H1 (cell line): ENCODE results near the gene BCL7B. TPM values are rescaled to one million over a fixed set of nuclear protein-coding genes. Genes with fewer than 3 reads are reported as not detected.

Source experiments
- BRCA1 ChIP-seq: IDR thresholded peaks from 2 replicates; pipeline ENCODE4 v1.6.1; 2012; ENCODE audit warnings: low read depth, low read length, improper control_type of control experiment
- CBX5 ChIP-seq: fragments of 300-800, 300-1000 bp; sonication (generic); IDR thresholded peaks from 2 replicates; pipeline ENCODE4 v1.7.1; 2016; ENCODE audit warnings: antibody characterized with exemption, low read length, low read depth
- EZH2 ChIP-seq: fragments of 200-600 bp; sonication (generic); IDR thresholded peaks from 2 replicates; pipeline ENCODE4 v1.7.1; 2012; ENCODE audit warnings: low read depth, mild to moderate bottlenecking, moderate library complexity, low read length, inconsistent platforms; ENCODE audit not compliant: severe bottlenecking
- FOSL1 ChIP-seq: IDR thresholded peaks from 2 replicates; pipeline ENCODE4 v1.6.1; 2011; ENCODE audit warnings: mild to moderate bottlenecking, low read depth, low read length, moderate library complexity; ENCODE audit not compliant: insufficient read depth
- HDAC6 ChIP-seq: IDR thresholded peaks from one replicate; pipeline ENCODE4 v1.7.1; 2012; ENCODE audit warnings: low read depth, mild to moderate bottlenecking, inconsistent platforms, low read length, moderate library complexity
- NRF1 ChIP-seq: IDR thresholded peaks from 2 replicates; pipeline ENCODE4 v1.6.1; 2011; ENCODE audit warnings: mild to moderate bottlenecking, low read depth, low read length, improper control_type of control experiment
- SP1 ChIP-seq: IDR thresholded peaks from 2 replicates; pipeline ENCODE4 v1.6.1; 2011; ENCODE audit warnings: low read depth, low read length
- SP4 ChIP-seq: IDR thresholded peaks from 2 replicates; pipeline ENCODE4 v1.6.1; 2012; ENCODE audit warnings: low read length, inconsistent platforms
- TAF1 ChIP-seq: IDR thresholded peaks from 2 replicates; pipeline ENCODE4 v1.6.1; 2011; ENCODE audit warnings: mild to moderate bottlenecking, low read depth, low read length
- TEAD4 ChIP-seq: IDR thresholded peaks from 2 replicates; pipeline ENCODE4 v1.6.1; 2012; ENCODE audit warnings: low read depth, low read length, inconsistent platforms, mixed read lengths
- polyA plus RNA-seq, 7 experiments: library from polyadenylated mRNA; depleted of rRNA in 3 of 7; stranded (reverse) in 5 of 7; unstranded in 2 of 7; fragments of >200 nt in 5 of 7; fragments of 200-250 nt in 2 of 7; gene quantifications; 1 replicate in 5 of 7; 2 replicates in 1 of 7; 4 replicates in 1 of 7; pipeline versions ENCODE4 v1.2.1 to v1.2.3, GENCODE V29; 2011 to 2013; ENCODE audit warnings: missing spikeins in 2 of 7, mixed read lengths in 2 of 7
- total RNA-seq: library from RNA; stranded (reverse); fragmentation: NEBNext Ultra II Directional; extraction: Animal tissue kit (Norgen Biotek cat#: 25700); gene quantifications from 2 replicates; pipeline ENCODE4 v1.2.1, GENCODE V29; 2021
- TF ChIP-seq, protein P1 (sequence below): fragments of 300-600 bp; sonication (generic); IDR thresholded peaks from 2 replicates; pipeline ENCODE4 v1.7.1; 2012; ENCODE audit warnings: low read length, moderate library complexity, mild to moderate bottlenecking, inconsistent platforms; ENCODE audit not compliant: insufficient replicate concordance

BCL7B gene
- total and polyA plus RNA-seq, 2 of the 8 experiments (the other 6 are each of a cell fraction or from before 2014, with no cell fraction given) = 24.9 to 44.6 TPM

DNA sequence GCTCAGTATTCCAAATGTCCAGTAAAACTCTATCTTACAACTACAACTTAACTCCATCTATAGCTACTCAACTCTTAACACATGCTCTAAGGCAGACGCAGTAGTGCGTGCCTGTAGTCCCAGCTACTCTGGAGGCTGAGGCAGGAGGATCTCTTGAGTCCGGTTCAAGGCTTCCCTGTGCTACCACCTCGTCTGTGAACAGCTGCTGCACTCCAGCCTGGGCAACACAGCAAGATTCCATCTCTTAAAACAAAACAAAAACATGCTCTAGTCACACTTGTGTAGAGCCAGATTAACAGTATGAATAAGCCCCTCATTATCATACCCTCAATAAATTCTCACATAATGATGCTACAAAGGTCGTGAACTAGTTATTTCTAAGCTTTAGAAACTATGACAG lies 39.0 kb downstream of the BCL7B start (continued):
- TF ChIP-seq, protein P1, sequence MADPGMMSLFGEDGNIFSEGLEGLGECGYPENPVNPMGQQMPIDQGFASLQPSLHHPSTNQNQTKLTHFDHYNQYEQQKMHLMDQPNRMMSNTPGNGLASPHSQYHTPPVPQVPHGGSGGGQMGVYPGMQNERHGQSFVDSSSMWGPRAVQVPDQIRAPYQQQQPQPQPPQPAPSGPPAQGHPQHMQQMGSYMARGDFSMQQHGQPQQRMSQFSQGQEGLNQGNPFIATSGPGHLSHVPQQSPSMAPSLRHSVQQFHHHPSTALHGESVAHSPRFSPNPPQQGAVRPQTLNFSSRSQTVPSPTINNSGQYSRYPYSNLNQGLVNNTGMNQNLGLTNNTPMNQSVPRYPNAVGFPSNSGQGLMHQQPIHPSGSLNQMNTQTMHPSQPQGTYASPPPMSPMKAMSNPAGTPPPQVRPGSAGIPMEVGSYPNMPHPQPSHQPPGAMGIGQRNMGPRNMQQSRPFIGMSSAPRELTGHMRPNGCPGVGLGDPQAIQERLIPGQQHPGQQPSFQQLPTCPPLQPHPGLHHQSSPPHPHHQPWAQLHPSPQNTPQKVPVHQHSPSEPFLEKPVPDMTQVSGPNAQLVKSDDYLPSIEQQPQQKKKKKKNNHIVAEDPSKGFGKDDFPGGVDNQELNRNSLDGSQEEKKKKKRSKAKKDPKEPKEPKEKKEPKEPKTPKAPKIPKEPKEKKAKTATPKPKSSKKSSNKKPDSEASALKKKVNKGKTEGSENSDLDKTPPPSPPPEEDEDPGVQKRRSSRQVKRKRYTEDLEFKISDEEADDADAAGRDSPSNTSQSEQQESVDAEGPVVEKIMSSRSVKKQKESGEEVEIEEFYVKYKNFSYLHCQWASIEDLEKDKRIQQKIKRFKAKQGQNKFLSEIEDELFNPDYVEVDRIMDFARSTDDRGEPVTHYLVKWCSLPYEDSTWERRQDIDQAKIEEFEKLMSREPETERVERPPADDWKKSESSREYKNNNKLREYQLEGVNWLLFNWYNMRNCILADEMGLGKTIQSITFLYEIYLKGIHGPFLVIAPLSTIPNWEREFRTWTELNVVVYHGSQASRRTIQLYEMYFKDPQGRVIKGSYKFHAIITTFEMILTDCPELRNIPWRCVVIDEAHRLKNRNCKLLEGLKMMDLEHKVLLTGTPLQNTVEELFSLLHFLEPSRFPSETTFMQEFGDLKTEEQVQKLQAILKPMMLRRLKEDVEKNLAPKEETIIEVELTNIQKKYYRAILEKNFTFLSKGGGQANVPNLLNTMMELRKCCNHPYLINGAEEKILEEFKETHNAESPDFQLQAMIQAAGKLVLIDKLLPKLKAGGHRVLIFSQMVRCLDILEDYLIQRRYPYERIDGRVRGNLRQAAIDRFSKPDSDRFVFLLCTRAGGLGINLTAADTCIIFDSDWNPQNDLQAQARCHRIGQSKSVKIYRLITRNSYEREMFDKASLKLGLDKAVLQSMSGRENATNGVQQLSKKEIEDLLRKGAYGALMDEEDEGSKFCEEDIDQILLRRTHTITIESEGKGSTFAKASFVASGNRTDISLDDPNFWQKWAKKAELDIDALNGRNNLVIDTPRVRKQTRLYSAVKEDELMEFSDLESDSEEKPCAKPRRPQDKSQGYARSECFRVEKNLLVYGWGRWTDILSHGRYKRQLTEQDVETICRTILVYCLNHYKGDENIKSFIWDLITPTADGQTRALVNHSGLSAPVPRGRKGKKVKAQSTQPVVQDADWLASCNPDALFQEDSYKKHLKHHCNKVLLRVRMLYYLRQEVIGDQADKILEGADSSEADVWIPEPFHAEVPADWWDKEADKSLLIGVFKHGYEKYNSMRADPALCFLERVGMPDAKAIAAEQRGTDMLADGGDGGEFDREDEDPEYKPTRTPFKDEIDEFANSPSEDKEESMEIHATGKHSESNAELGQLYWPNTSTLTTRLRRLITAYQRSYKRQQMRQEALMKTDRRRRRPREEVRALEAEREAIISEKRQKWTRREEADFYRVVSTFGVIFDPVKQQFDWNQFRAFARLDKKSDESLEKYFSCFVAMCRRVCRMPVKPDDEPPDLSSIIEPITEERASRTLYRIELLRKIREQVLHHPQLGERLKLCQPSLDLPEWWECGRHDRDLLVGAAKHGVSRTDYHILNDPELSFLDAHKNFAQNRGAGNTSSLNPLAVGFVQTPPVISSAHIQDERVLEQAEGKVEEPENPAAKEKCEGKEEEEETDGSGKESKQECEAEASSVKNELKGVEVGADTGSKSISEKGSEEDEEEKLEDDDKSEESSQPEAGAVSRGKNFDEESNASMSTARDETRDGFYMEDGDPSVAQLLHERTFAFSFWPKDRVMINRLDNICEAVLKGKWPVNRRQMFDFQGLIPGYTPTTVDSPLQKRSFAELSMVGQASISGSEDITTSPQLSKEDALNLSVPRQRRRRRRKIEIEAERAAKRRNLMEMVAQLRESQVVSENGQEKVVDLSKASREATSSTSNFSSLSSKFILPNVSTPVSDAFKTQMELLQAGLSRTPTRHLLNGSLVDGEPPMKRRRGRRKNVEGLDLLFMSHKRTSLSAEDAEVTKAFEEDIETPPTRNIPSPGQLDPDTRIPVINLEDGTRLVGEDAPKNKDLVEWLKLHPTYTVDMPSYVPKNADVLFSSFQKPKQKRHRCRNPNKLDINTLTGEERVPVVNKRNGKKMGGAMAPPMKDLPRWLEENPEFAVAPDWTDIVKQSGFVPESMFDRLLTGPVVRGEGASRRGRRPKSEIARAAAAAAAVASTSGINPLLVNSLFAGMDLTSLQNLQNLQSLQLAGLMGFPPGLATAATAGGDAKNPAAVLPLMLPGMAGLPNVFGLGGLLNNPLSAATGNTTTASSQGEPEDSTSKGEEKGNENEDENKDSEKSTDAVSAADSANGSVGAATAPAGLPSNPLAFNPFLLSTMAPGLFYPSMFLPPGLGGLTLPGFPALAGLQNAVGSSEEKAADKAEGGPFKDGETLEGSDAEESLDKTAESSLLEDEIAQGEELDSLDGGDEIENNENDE = no peak
- TF ChIP-seq CBX5 (no peak), TAF1 (no peak), BRCA1 (no peak), EZH2 (no peak), HDAC6 (no peak), NRF1 (no peak), SP4 (no peak), TEAD4 (no peak), SP1 (no peak), FOSL1 (no peak)
